Middle frontal gyrus (tissue), 1 donor: Measurements from ENCODE around the gene B4GAT1.
"Not testable (repeated sequence)": the region's sequence is repeated elsewhere in the genome, so short reads cannot be mapped to it uniquely, and the experiment has no call there.

Source experiments
- DNase-seq: peaks from one replicate; pipeline ENCODE4 v3.0.0-alpha.2; 2015; ENCODE audit warnings: low spot score; ENCODE audit errors: extremely low spot score

B4GAT1 gene

GRCh38 chr11:66347425-66348276 is at the start of gene B4GAT1:
Gene B4GAT1, minus strand, starts transcription at chr11:66347629. Its CDS starts 84 bp downstream, at chr11:66347545.
- peak; percentile 73 for DNase-seq

- no peak for DNase-seq
Measured at GRCh38 chr11:66393954-66394353, 46.5 kb upstream of the B4GAT1 start.

GRCh38 chr11:66391322-66391721 is 43.9 kb upstream of the B4GAT1 start:
- DNase-seq, result no peak

- DNase-seq, result no peak
Measured at GRCh38 chr11:66388780-66389386, 41.5 kb upstream of the B4GAT1 start.

GRCh38 chr11:66386171-66387069 is 39.0 kb upstream of the B4GAT1 start:
- DNase-seq, result peak; percentile 76

GRCh38 chr11:66384316-66384715 is 36.9 kb upstream of the B4GAT1 start:
- DNase-seq, result not testable (repeated sequence)

GRCh38 chr11:66380264-66380663 is 32.8 kb upstream of the B4GAT1 start:
- DNase-seq, result not testable (repeated sequence)

GRCh38 chr11:66373690-66374287 is 26.4 kb upstream of the B4GAT1 start:
- DNase-seq, result not testable (repeated sequence)

- DNase-seq, result no peak
Measured at GRCh38 chr11:66373265-66373664, 25.8 kb upstream of the B4GAT1 start.

- DNase-seq, result no peak
Measured at GRCh38 chr11:66371627-66372415, 24.4 kb upstream of the B4GAT1 start, which contains the start of gene SLC29A2. Gene SLC29A2, minus strand, starts transcription at chr11:66371760. Its CDS starts 169 bp downstream, at chr11:66371591.

- no peak for DNase-seq
Measured at GRCh38 chr11:66369073-66369894, 21.9 kb upstream of the B4GAT1 start.

- DNase-seq, result no peak
Measured at GRCh38 chr11:66368484-66368883, 21.1 kb upstream of the B4GAT1 start.

- no peak for DNase-seq
Measured at GRCh38 chr11:66367561-66368312, 20.3 kb upstream of the B4GAT1 start.

- no peak for DNase-seq
Measured at GRCh38 chr11:66366844-66367477, 19.5 kb upstream of the B4GAT1 start.

- no peak for DNase-seq
Measured at GRCh38 chr11:66365711-66366619, 18.5 kb upstream of the B4GAT1 start.

GRCh38 chr11:66365166-66365565 is 17.7 kb upstream of the B4GAT1 start:
- no peak for DNase-seq
